Nephron progenitor cell (in vitro differentiated cells): ENCODE data around the gene SLC52A3.

Experiments
- DNase-seq: peaks from one replicate; pipeline ENCODE4 v3.0.0; 2021
- H3K27ac Mint-ChIP-seq: 2 replicates; pipeline ENCODE4 v1.8.0; 2021; ENCODE audit warnings: mild to moderate bottlenecking, moderate library complexity, mixed read lengths
- H3K27me3 Mint-ChIP-seq: 2 replicates; pipeline ENCODE4 v1.8.0; 2021; ENCODE audit warnings: mild to moderate bottlenecking, low read depth, mixed read lengths; ENCODE audit not compliant: poor library complexity
- H3K36me3 Mint-ChIP-seq: 2 replicates; pipeline ENCODE4 v1.8.0; 2021; ENCODE audit warnings: low read depth, mixed read lengths
- H3K4me1 Mint-ChIP-seq: 2 replicates; pipeline ENCODE4 v1.8.0; 2021; ENCODE audit warnings: mixed read lengths
- H3K4me3 Mint-ChIP-seq: 2 replicates; pipeline ENCODE4 v1.8.0; 2021; ENCODE audit warnings: mild to moderate bottlenecking, moderate library complexity, mixed read lengths
- H3K9me3 Mint-ChIP-seq: 2 replicates; pipeline ENCODE4 v1.8.0; 2021; ENCODE audit warnings: mild to moderate bottlenecking, moderate library complexity, mixed read lengths
- TF ChIP-seq, protein P1 (sequence below): fragments of 200-600 bp; sonication (generic); IDR thresholded peaks from 2 replicates; pipeline ENCODE4 v1.5.0; 2021; ENCODE audit warnings: antibody characterized with exemption

Gene SLC52A3

GRCh38 chr20:745683-746301 is 22.5 kb downstream of the SLC52A3 start:
- Mint-ChIP-seq H3K9me3 (peaks cover 32% of the 10 kb centered on the region), H3K27ac (no peak overlapping the region), H3K27me3 (peaks cover 25% of the 10 kb centered on the region), H3K36me3 (peaks cover 8% of the 10 kb centered on the region), H3K4me1 (no peaks in the 10 kb centered on the region), H3K4me3 (no peak overlapping the region)
- no peak for DNase-seq
- TF ChIP-seq, protein P1, sequence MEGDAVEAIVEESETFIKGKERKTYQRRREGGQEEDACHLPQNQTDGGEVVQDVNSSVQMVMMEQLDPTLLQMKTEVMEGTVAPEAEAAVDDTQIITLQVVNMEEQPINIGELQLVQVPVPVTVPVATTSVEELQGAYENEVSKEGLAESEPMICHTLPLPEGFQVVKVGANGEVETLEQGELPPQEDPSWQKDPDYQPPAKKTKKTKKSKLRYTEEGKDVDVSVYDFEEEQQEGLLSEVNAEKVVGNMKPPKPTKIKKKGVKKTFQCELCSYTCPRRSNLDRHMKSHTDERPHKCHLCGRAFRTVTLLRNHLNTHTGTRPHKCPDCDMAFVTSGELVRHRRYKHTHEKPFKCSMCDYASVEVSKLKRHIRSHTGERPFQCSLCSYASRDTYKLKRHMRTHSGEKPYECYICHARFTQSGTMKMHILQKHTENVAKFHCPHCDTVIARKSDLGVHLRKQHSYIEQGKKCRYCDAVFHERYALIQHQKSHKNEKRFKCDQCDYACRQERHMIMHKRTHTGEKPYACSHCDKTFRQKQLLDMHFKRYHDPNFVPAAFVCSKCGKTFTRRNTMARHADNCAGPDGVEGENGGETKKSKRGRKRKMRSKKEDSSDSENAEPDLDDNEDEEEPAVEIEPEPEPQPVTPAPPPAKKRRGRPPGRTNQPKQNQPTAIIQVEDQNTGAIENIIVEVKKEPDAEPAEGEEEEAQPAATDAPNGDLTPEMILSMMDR: no peak

- peaks cover 32% of the 10 kb centered on the region for H3K9me3 Mint-ChIP-seq
- H3K4me3 Mint-ChIP-seq: no peak overlapping the region
- TF ChIP-seq, protein P1: no peak
- H3K4me1 Mint-ChIP-seq: no peaks in the 10 kb centered on the region
- no peak for DNase-seq
- peaks cover 8% of the 10 kb centered on the region for H3K36me3 Mint-ChIP-seq
- no peak overlapping the region for H3K27ac Mint-ChIP-seq
- H3K27me3 Mint-ChIP-seq: peaks cover 35% of the 10 kb centered on the region
These were observed 26.1 kb downstream of the SLC52A3 start for GRCh38 chr20:742156-742555.

- Mint-ChIP-seq H3K4me1 (no peaks in the 10 kb centered on the region), H3K9me3 (peaks cover 32% of the 10 kb centered on the region), H3K4me3 (no peak overlapping the region), H3K27ac (no peak overlapping the region), H3K36me3 (peaks cover 8% of the 10 kb centered on the region), H3K27me3 (peaks cover 35% of the 10 kb centered on the region)
- no peak for DNase-seq
- TF ChIP-seq, protein P1: no peak
These were observed 26.7 kb downstream of the SLC52A3 start for GRCh38 chr20:741620-742019.

GRCh38 chr20:740162-740561 is 28.1 kb downstream of the SLC52A3 start:
- H3K4me3 Mint-ChIP-seq: no peak overlapping the region
- H3K27ac Mint-ChIP-seq: no peak overlapping the region
- DNase-seq: no peak
- TF ChIP-seq, protein P1: no peak
- peaks cover 2% of the 10 kb centered on the region for H3K36me3 Mint-ChIP-seq
- peaks cover 37% of the 10 kb centered on the region for H3K27me3 Mint-ChIP-seq
- no peaks in the 10 kb centered on the region for H3K4me1 Mint-ChIP-seq
- H3K9me3 Mint-ChIP-seq: peaks cover 18% of the 10 kb centered on the region

DNA sequence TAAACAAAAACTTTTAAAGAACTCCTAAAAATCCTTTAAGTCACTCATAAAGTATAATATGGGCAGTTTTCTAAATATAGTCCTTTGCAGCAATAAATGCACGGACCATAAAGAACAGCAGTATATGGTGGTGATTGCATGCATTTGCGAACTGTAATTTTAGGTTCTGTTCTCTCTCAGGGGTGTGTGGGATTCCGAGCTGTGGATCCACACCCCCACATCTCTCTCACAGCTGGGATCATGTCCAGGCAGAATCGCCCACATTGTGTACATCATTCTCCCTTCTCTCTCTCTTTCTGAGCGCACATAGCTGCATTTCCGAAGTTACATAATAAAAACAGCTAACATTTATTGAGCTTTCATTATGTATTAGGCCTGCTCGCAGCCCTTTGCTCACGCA is 28.6 kb downstream of the SLC52A3 start:
- Mint-ChIP-seq H3K4me1 (no peaks in the 10 kb centered on the region), H3K9me3 (peaks cover 14% of the 10 kb centered on the region), H3K27ac (no peak overlapping the region)

DNA sequence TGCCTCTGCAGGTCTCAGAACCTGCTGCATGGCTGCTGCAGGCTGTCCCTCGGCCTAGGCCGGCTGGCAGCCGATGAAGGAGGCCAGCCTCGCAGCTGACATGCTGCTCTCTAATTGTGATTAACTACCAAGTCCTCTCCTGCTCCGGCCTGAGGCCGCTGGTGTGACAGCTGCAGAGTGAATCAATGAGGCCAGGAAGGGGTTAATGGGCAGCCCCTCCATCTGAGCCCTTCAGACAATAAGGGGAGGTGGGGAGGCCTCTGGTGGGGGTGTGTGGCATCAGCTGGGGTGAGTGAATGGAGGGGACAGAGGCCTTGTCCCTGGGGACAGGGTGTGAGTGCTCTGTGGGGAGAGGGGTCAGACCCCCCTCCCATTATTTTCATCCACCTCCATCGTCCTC is 34.4 kb downstream of the SLC52A3 start:
- TF ChIP-seq, protein P1: no peak
- Mint-ChIP-seq H3K9me3 (no peaks in the 10 kb centered on the region), H3K4me1 (peaks cover 32% of the 10 kb centered on the region), H3K27ac (no peak overlapping the region), H3K4me3 (no peak overlapping the region), H3K27me3 (peaks cover 24% of the 10 kb centered on the region), H3K36me3 (no peaks in the 10 kb centered on the region)
- no peak for DNase-seq

More for the DNA sequence above, 28.6 kb downstream of the SLC52A3 start:
- TF ChIP-seq, protein P1: no peak
- DNase-seq: no peak
- Mint-ChIP-seq H3K4me3 (no peak overlapping the region), H3K27me3 (peaks cover 33% of the 10 kb centered on the region), H3K36me3 (no peaks in the 10 kb centered on the region)
